ENCODE results near the gene PROKR1.

The PROKR1 gene

DNA sequence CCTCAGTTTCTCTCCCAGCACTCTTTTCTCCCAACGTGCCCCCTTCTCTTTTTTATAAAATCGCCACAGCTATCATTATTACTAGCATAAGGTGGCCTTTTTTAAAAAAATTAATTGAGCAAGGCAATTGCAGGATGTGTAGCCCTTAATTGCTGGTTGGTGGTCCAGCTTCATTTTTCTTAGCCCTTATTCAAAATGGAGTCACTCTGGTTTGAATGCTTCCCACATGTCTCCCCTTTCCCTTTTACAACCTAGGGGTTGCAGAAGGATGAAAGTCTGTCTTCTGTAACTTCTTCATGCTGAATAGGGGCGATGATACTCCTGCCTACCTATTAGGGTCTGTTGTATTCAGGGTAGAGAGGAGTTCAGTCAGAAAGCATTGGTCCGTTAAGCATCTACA, 36.6 kb upstream of the PROKR1 start:
- no peak overlapping the region for H3K23ac ChIP-seq (ENCODE audit: low read length)
- no peak overlapping the region for H3K14ac ChIP-seq (ENCODE audit: low read length)
- no peak overlapping the region for H3K18ac ChIP-seq (ENCODE audit: low read length)
- H3K27ac ChIP-seq (ENCODE audit: low read depth, low read length), result no peak overlapping the region
- no peak for DNase-seq
- no peak overlapping the region for H4K91ac ChIP-seq (ENCODE audit: low read depth, low read length)
- H3K4ac ChIP-seq (ENCODE audit: low read depth, low read length), result no peak overlapping the region
- no CpG with 5 or more reads among the region's 4 CpGs for WGBS (ENCODE audit: extremely low coverage, insufficient coverage, insufficient read length)
- no peaks in the 10 kb centered on the region for H3K36me3 ChIP-seq (ENCODE audit: control insufficient read depth in 1 of 2, insufficient read depth in 2 of 2, low read length in 2 of 2)
- H3K79me1 ChIP-seq (ENCODE audit: low read length), result no peaks in the 10 kb centered on the region
- H3K4me3 ChIP-seq (ENCODE audit: low read depth, low read length), result no peak overlapping the region
- H3K4me2 ChIP-seq (ENCODE audit: low read length), result no peak overlapping the region
- H4K8ac ChIP-seq (ENCODE audit: low read depth, low read length), result no peak overlapping the region
- no peaks in the 10 kb centered on the region for H3K4me1 ChIP-seq (ENCODE audit: control insufficient read depth in 1 of 2, insufficient read depth in 2 of 2, low read length in 2 of 2)
- H2BK5ac ChIP-seq (ENCODE audit: low read depth, low read length, poor library complexity), result no peak overlapping the region
- H2AK5ac ChIP-seq (ENCODE audit: low read length), result no peak overlapping the region
- H2BK12ac ChIP-seq (ENCODE audit: low read length), result no peak overlapping the region
- H2BK120ac ChIP-seq (ENCODE audit: insufficient read depth, low read length, poor library complexity), result no peak overlapping the region
- no peaks in the 10 kb centered on the region for H3K79me2 ChIP-seq (ENCODE audit: control insufficient read depth, insufficient read depth, low read length, poor library complexity)
- H3K9me3 ChIP-seq (ENCODE audit: insufficient read depth, low read depth, low read length), result no peaks in the 10 kb centered on the region
- H3K27me3 ChIP-seq (ENCODE audit: insufficient read depth, low read length), result no peaks in the 10 kb centered on the region
- H4K12ac ChIP-seq (ENCODE audit: low read depth, low read length), result no peak overlapping the region
- H2AFZ ChIP-seq (ENCODE audit: insufficient read depth, low read length, poor library complexity), result no peak overlapping the region
- no peak overlapping the region for H3K9ac ChIP-seq (ENCODE audit: low read length)

- no peak overlapping the region for H2BK120ac ChIP-seq (ENCODE audit: insufficient read depth, low read length, poor library complexity)
- no peak overlapping the region for H2BK5ac ChIP-seq (ENCODE audit: low read depth, low read length, poor library complexity)
- no peak overlapping the region for H4K12ac ChIP-seq (ENCODE audit: low read depth, low read length)
- DNase-seq, result no peak
- H4K8ac ChIP-seq (ENCODE audit: low read depth, low read length), result no peak overlapping the region
- no peaks in the 10 kb centered on the region for H3K27me3 ChIP-seq (ENCODE audit: insufficient read depth, low read length)
- no peak overlapping the region for H3K18ac ChIP-seq (ENCODE audit: low read length)
- H2AFZ ChIP-seq (ENCODE audit: insufficient read depth, low read length, poor library complexity), result no peak overlapping the region
- H3K27ac ChIP-seq (ENCODE audit: low read depth, low read length), result no peak overlapping the region
- no peaks in the 10 kb centered on the region for H3K79me2 ChIP-seq (ENCODE audit: control insufficient read depth, insufficient read depth, low read length, poor library complexity)
- no peak overlapping the region for H3K4me2 ChIP-seq (ENCODE audit: low read length)
- no peak overlapping the region for H3K14ac ChIP-seq (ENCODE audit: low read length)
- no peak overlapping the region for H3K4ac ChIP-seq (ENCODE audit: low read depth, low read length)
- H3K4me1 ChIP-seq (ENCODE audit: control insufficient read depth in 1 of 2, insufficient read depth in 2 of 2, low read length in 2 of 2), result no peaks in the 10 kb centered on the region
- no peak overlapping the region for H2AK5ac ChIP-seq (ENCODE audit: low read length)
- H3K9ac ChIP-seq (ENCODE audit: low read length), result no peak overlapping the region
- no peak overlapping the region for H4K91ac ChIP-seq (ENCODE audit: low read depth, low read length)
- no peaks in the 10 kb centered on the region for H3K79me1 ChIP-seq (ENCODE audit: low read length)
- H3K23ac ChIP-seq (ENCODE audit: low read length), result no peak overlapping the region
- no peaks in the 10 kb centered on the region for H3K36me3 ChIP-seq (ENCODE audit: control insufficient read depth in 1 of 2, insufficient read depth in 2 of 2, low read length in 2 of 2)
- no peaks in the 10 kb centered on the region for H3K9me3 ChIP-seq (ENCODE audit: insufficient read depth, low read depth, low read length)
- no peak overlapping the region for H3K4me3 ChIP-seq (ENCODE audit: low read depth, low read length)
- no peak overlapping the region for H2BK12ac ChIP-seq (ENCODE audit: low read length)
Observed at GRCh38 chr2:68607837-68608236, 35.5 kb upstream of the PROKR1 start.

DNA sequence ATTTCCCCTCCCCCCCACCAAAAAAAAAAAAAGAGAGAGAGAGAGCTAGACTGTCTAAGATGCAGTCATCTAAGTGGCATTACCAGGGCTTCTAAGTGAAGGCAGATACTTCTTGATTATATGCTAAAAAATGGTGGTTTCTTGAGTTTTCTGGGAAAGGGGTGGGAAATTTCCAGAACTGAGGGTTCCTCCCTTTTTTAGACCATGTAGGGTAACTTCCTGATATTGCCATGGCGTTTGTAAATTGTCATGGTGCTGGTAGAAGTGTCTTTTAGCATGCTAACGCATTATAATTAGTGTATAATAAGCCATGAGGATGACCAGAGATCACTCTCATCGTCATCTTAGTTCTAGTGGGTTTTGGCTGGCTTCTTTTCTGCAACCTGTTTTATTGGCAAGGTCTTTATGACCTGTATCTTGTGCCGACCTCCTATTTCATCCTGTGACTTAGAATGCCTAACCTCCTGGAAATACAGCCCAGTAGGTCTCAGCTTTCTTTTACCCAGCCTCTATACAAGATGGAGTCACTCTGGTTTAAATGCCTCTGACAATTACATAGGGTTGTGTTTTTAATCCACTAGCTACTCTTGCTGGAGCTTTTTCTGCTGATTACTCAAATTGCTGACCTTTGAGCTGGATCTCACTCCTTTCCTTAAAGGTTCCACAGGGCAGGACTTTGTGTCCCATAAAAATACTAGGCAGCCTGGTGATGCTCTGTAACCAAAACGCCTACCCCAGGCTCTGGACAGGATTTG, 30.4 kb upstream of the PROKR1 start:
- Histone ChIP-seq H3K36me3 (ENCODE audit: control insufficient read depth in 1 of 2, insufficient read depth in 2 of 2, low read length in 2 of 2) (no peaks in the 10 kb centered on the region), H3K79me2 (ENCODE audit: control insufficient read depth, insufficient read depth, low read length, poor library complexity) (no peaks in the 10 kb centered on the region), H3K4me1 (ENCODE audit: control insufficient read depth in 1 of 2, insufficient read depth in 2 of 2, low read length in 2 of 2) (no peaks in the 10 kb centered on the region), H3K9me3 (ENCODE audit: insufficient read depth, low read depth, low read length) (no peaks in the 10 kb centered on the region), H3K4ac (ENCODE audit: low read depth, low read length) (no peak overlapping the region), H2AK5ac (ENCODE audit: low read length) (no peak overlapping the region), H4K91ac (ENCODE audit: low read depth, low read length) (no peak overlapping the region), H4K12ac (ENCODE audit: low read depth, low read length) (no peak overlapping the region), H3K14ac (ENCODE audit: low read length) (no peak overlapping the region), H2BK5ac (ENCODE audit: low read depth, low read length, poor library complexity) (no peak overlapping the region), H4K8ac (ENCODE audit: low read depth, low read length) (no peak overlapping the region), H2BK12ac (ENCODE audit: low read length) (no peak overlapping the region), H3K9ac (ENCODE audit: low read length) (no peak overlapping the region), H3K27me3 (ENCODE audit: insufficient read depth, low read length) (no peaks in the 10 kb centered on the region), H3K23ac (ENCODE audit: low read length) (no peak overlapping the region), H3K27ac (ENCODE audit: low read depth, low read length) (no peak overlapping the region), H2BK120ac (ENCODE audit: insufficient read depth, low read length, poor library complexity) (no peak overlapping the region), H3K4me3 (ENCODE audit: low read depth, low read length) (no peak overlapping the region), H3K4me2 (ENCODE audit: low read length) (no peak overlapping the region), H3K18ac (ENCODE audit: low read length) (no peak overlapping the region), H2AFZ (ENCODE audit: insufficient read depth, low read length, poor library complexity) (no peak overlapping the region), H3K79me1 (ENCODE audit: low read length) (no peaks in the 10 kb centered on the region)
- no CpG with 5 or more reads among the region's 5 CpGs for WGBS (ENCODE audit: extremely low coverage, insufficient coverage, insufficient read length)
- DNase-seq, result no peak

DNA sequence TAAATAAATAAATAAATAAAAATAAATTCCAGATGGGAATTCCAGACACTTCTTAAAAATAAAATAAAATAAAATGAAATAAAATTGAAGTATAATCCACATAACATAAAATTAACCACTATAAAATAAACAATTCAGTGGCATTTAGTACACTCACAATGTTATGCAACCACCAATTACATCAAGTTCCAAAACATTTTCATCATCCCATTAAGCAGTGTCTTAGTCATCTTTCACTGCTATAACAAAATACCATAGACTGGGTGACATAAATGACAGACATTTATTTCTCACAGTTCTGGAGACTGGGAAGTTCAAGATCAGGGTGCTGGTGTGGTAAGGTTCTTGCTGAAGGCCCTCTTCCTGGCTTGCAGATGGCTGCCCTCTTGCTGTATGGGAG, 22.6 kb upstream of the PROKR1 start:
- H3K9me3 ChIP-seq (ENCODE audit: insufficient read depth, low read depth, low read length), result no peaks in the 10 kb centered on the region
- no peak overlapping the region for H2BK120ac ChIP-seq (ENCODE audit: insufficient read depth, low read length, poor library complexity)
- no peak overlapping the region for H4K12ac ChIP-seq (ENCODE audit: low read depth, low read length)
- H2BK12ac ChIP-seq (ENCODE audit: low read length), result no peak overlapping the region
- no peak overlapping the region for H2AK5ac ChIP-seq (ENCODE audit: low read length)
- no peak overlapping the region for H2BK5ac ChIP-seq (ENCODE audit: low read depth, low read length, poor library complexity)
- no peak overlapping the region for H3K18ac ChIP-seq (ENCODE audit: low read length)
- no peak overlapping the region for H4K8ac ChIP-seq (ENCODE audit: low read depth, low read length)
- peak in 1 of 2 donors; percentile 11 for DNase-seq
- no peak overlapping the region for H3K14ac ChIP-seq (ENCODE audit: low read length)
- no peak overlapping the region for H3K23ac ChIP-seq (ENCODE audit: low read length)
- no peak overlapping the region for H3K9ac ChIP-seq (ENCODE audit: low read length)
- H3K4me1 ChIP-seq (ENCODE audit: control insufficient read depth in 1 of 2, insufficient read depth in 2 of 2, low read length in 2 of 2), result no peaks in the 10 kb centered on the region
- H3K4me3 ChIP-seq (ENCODE audit: low read depth, low read length), result no peak overlapping the region
- H3K79me1 ChIP-seq (ENCODE audit: low read length), result no peaks in the 10 kb centered on the region
- no peak overlapping the region for H4K91ac ChIP-seq (ENCODE audit: low read depth, low read length)
- no peaks in the 10 kb centered on the region for H3K79me2 ChIP-seq (ENCODE audit: control insufficient read depth, insufficient read depth, low read length, poor library complexity)
- H3K27me3 ChIP-seq (ENCODE audit: insufficient read depth, low read length), result no peaks in the 10 kb centered on the region
- H3K4ac ChIP-seq (ENCODE audit: low read depth, low read length), result no peak overlapping the region
- no peak overlapping the region for H2AFZ ChIP-seq (ENCODE audit: insufficient read depth, low read length, poor library complexity)
- H3K36me3 ChIP-seq (ENCODE audit: control insufficient read depth in 1 of 2, insufficient read depth in 2 of 2, low read length in 2 of 2), result no peaks in the 10 kb centered on the region
- H3K4me2 ChIP-seq (ENCODE audit: low read length), result no peak overlapping the region
- no peak overlapping the region for H3K27ac ChIP-seq (ENCODE audit: low read depth, low read length)
